Liver (tissue), 9 donors: ENCODE results near the gene CLIP1. TPM values are rescaled to one million over a fixed set of nuclear protein-coding genes. Genes with fewer than 3 reads are reported as not detected.
A peak's percentile ranks its signal among the peaks of the same experiment; 100 is the strongest.

ENCODE experiments used
- DNase-seq: peaks from one replicate; pipeline ENCODE4 v3.0.0-alpha.2; 2017; ENCODE audit warnings: low spot score
- H3K27ac ChIP-seq, 2 donors: one replicate each; pipeline ENCODE4 v1.7.0; 2013; ENCODE audit warnings: inconsistent platforms in 2 of 2, low read length in 2 of 2, control low read depth in 1 of 2, low read depth in 1 of 2, mild to moderate bottlenecking in 1 of 2
- H3K27me3 ChIP-seq, 4 donors: one replicate each; pipeline versions ENCODE4 v1.6.1 to v1.7.0; 2013; ENCODE audit warnings: low read length in 3 of 4, inconsistent platforms in 1 of 4, mild to moderate bottlenecking in 1 of 4, moderate library complexity in 1 of 4; ENCODE audit not compliant: control insufficient read depth in 4 of 4, insufficient read depth in 4 of 4
- H3K36me3 ChIP-seq, 4 donors: one replicate each; pipeline versions ENCODE4 v1.6.1 to v1.7.0; 2013; ENCODE audit warnings: low read length in 3 of 4, mild to moderate bottlenecking in 3 of 4, low read depth in 1 of 4, moderate library complexity in 1 of 4; ENCODE audit not compliant: control insufficient read depth in 4 of 4, insufficient read depth in 3 of 4
- H3K4me1 ChIP-seq, 4 donors: one replicate each; pipeline versions ENCODE4 v1.6.1 to v1.7.0; 2013; ENCODE audit warnings: low read length in 3 of 4, mild to moderate bottlenecking in 3 of 4, moderate library complexity in 1 of 4; ENCODE audit not compliant: control insufficient read depth in 4 of 4, insufficient read depth in 4 of 4
- H3K4me3 ChIP-seq, 3 donors: one replicate each; pipeline versions ENCODE4 v1.6.1 to v1.7.0; 2013; ENCODE audit warnings: low read length in 3 of 3, control low read depth in 1 of 3, low read depth in 1 of 3, mild to moderate bottlenecking in 1 of 3
- H3K9ac ChIP-seq, 2 donors: one replicate each; pipeline ENCODE4 v1.7.0; 2013; ENCODE audit warnings: low read length in 2 of 2, mild to moderate bottlenecking in 2 of 2, moderate library complexity in 2 of 2, control low read depth in 1 of 2, low read depth in 1 of 2
- H3K9me3 ChIP-seq, 4 donors: one replicate each; pipeline versions ENCODE4 v1.6.1 to v1.7.0; 2013; ENCODE audit warnings: low read length in 3 of 4; ENCODE audit not compliant: control insufficient read depth in 4 of 4
- ATF3 ChIP-seq: IDR thresholded peaks from 2 replicates; pipeline ENCODE4 v1.6.1; 2016; ENCODE audit warnings: antibody characterized with exemption
- EGR1 ChIP-seq, 2 donors: IDR thresholded peaks; 2 replicates each; pipeline ENCODE4 v1.6.1; 2016 to 2018; ENCODE audit warnings: antibody characterized with exemption in 2 of 2, low read depth in 2 of 2
- FOXA1 ChIP-seq: IDR thresholded peaks from 2 replicates; pipeline ENCODE4 v1.6.1; 2016; ENCODE audit warnings: antibody characterized with exemption
- GABPA ChIP-seq, 2 donors: IDR thresholded peaks in 1 of 2; conservative IDR thresholded peaks in 1 of 2; 2 replicates each; pipeline ENCODE4 v1.6.1; 2016; ENCODE audit warnings: antibody characterized with exemption in 2 of 2, mild to moderate bottlenecking in 1 of 2, moderate library complexity in 1 of 2
- HNF4A ChIP-seq, 2 donors: conservative IDR thresholded peaks; 2 replicates each; pipeline ENCODE4 v1.6.1; 2016; ENCODE audit warnings: antibody characterized with exemption in 2 of 2, mild to moderate bottlenecking in 2 of 2
- HNF4G ChIP-seq: IDR thresholded peaks from 2 replicates; pipeline ENCODE4 v1.6.1; 2016; ENCODE audit warnings: antibody characterized with exemption
- JUND ChIP-seq, 2 donors: IDR thresholded peaks; 2 replicates each; pipeline ENCODE4 v1.6.1; 2016; ENCODE audit warnings: antibody characterized with exemption in 2 of 2
- MAX ChIP-seq: IDR thresholded peaks from 2 replicates; pipeline ENCODE4 v1.6.1; 2016; ENCODE audit warnings: antibody characterized with exemption
- NR2F2 ChIP-seq: IDR thresholded peaks from 2 replicates; pipeline ENCODE4 v1.6.1; 2016; ENCODE audit warnings: antibody characterized with exemption
- REST ChIP-seq: IDR thresholded peaks from 2 replicates; pipeline ENCODE4 v1.6.1; 2016; ENCODE audit warnings: antibody characterized with exemption, mild to moderate bottlenecking
- RXRA ChIP-seq, 2 donors: IDR thresholded peaks; 2 replicates each; pipeline ENCODE4 v1.6.1; 2017 to 2018; ENCODE audit warnings: antibody characterized with exemption in 2 of 2, mild to moderate bottlenecking in 1 of 2
- TAF1 ChIP-seq: conservative IDR thresholded peaks from 2 replicates; pipeline ENCODE4 v1.6.1; 2016; ENCODE audit warnings: antibody characterized with exemption, mild to moderate bottlenecking
- YY1 ChIP-seq: IDR thresholded peaks from 2 replicates; pipeline ENCODE4 v1.6.1; 2016; ENCODE audit warnings: antibody characterized with exemption, mild to moderate bottlenecking
- ZBTB33 ChIP-seq: IDR thresholded peaks from 2 replicates; pipeline ENCODE4 v1.6.1; 2016; ENCODE audit warnings: antibody characterized with exemption
- WGBS: extraction: QIAGEN DNeasy Blood & Tissue Kit; methylation state at CpG from one replicate; pipeline ENCODE4 v1.1.7; 2013; 5-methylcytosine and 5-hydroxymethylcytosine counted together
- polyA plus RNA-seq, 2 donors: library from polyadenylated mRNA; stranded (reverse) in 1 of 2; unstranded in 1 of 2; fragments of 200-250 nt in 1 of 2; fragments of >200 nt in 1 of 2; fragmentation: Nextera tagmentation in 1 of 2; extraction: Ambion mirVana in 1 of 2; gene quantifications; one replicate each; pipeline versions ENCODE4 v1.2.1 to v1.2.3, GENCODE V29; 2013 to 2015
- total RNA-seq, 2 donors: library from RNA; depleted of rRNA; stranded (reverse); fragments of >200 nt; gene quantifications; one replicate each; pipeline ENCODE4 v1.2.3, GENCODE V29; 2014
- donor health status: healthy.
- donor health status: healthy.
- donor health status: healthy.
- donor health status: healthy.
- donor health status: healthy.

CLIP1 gene
- total and polyA plus RNA-seq, 4 donors: 13.0 to 41.9 (median 26.0) TPM

- DNase-seq: no peak
- H3K9me3 ChIP-seq: no peaks in the 10 kb centered on the region
- 97% methylated on average over 9 of the region's 9 CpGs for WGBS
- H3K36me3 ChIP-seq: no peaks in the 10 kb centered on the region
- no peaks in the 10 kb centered on the region for H3K27me3 ChIP-seq
- no peak overlapping the region for H3K9ac ChIP-seq
- peaks cover 1 to 14% (median 7%) of the 10 kb centered on the region in 4 donors for H3K4me1 ChIP-seq
- H3K27ac ChIP-seq: no peak overlapping the region
- TF ChIP-seq RXRA (IDR thresholded peaks at IDR 0.05) (no peak), HNF4G (no peak), HNF4A (conservative IDR thresholded peaks at IDR 0.05) (no peak), TAF1 (no peak), ZBTB33 (no peak), YY1 (no peak), REST (no peak), FOXA1 (no peak), GABPA (IDR thresholded peaks at IDR 0.05 in 1 of 2, conservative IDR thresholded peaks at IDR 0.05 in 1 of 2) (no peak), JUND (IDR thresholded peaks at IDR 0.05) (no peak)
- H3K4me3 ChIP-seq: no peak overlapping the region
Observed at GRCh38 chr12:122427403-122427802, 4.9 kb upstream of the CLIP1 start.

- TF ChIP-seq EGR1 (IDR thresholded peaks at IDR 0.05; ENCODE audit: low read depth in 2 of 2) (no peak), REST (no peak), RXRA (IDR thresholded peaks at IDR 0.05) (peak in 1 of 2 donors; percentile 6), NR2F2 (peak; percentile 45), HNF4G (no peak), ZBTB33 (no peak), MAX (no peak), ATF3 (no peak)
- Histone ChIP-seq H3K27me3 (no peaks in the 10 kb centered on the region), H3K36me3 (no peaks in the 10 kb centered on the region), H3K9ac (peak overlapping the region; percentile 17 to 42), H3K4me1 (peaks cover 3 to 33% (median 22%) of the 10 kb centered on the region in 4 donors), H3K9me3 (no peaks in the 10 kb centered on the region), H3K27ac (peak overlapping the region; percentile 67 to 70), H3K4me3 (peak overlapping the region; percentile 60 to 93 (median 63))
- peak; percentile 38 for DNase-seq
- WGBS: 22% methylated on average over 21 of the region's 21 CpGs
Observed at GRCh38 chr12:122423258-122424165, 1.0 kb upstream of the CLIP1 start.
